ENCODE data around the gene DNTT.

The DNTT gene

DNA sequence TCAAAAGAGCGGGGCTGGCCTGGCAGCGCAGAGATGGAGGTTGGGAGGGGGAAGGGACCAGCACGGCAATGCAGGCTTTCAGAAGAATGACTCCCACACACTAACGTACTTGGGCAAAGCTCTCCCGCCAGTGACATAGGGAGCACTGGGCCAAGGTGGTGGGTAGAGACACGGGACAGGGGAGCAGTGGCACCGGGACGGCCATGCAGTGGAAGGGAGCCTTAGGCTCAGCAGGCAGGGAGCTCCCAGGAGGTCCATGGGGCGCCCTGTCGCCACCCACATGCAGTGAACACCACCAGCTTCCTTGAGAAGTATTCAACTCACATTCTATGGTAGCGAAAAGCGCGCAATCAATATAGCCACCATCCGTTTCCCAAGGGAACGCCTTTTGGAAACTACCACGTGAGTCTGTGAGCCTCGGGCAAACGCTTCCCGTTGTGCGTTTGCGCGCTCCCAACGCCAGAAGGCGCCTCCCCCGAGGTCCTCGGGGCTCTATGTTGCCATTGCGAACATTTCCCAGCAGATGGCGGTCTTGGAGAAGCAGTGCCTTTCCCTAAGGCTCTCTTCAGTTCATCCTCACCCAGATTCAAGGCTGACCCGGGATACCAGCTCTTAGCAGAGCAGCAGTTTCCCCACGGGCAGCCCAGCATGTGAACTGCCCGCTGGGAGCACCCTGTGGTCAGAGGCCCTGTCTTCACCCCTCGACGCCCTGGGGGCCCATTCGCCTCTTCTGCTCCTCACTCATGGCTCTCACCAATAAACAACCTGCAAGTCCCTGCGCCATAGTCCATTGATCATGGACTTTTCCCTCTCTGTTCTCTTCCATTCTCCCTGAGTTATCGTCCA, 71.0 kb downstream of the DNTT start (continued):
- TF ChIP-seq, protein P1, sequence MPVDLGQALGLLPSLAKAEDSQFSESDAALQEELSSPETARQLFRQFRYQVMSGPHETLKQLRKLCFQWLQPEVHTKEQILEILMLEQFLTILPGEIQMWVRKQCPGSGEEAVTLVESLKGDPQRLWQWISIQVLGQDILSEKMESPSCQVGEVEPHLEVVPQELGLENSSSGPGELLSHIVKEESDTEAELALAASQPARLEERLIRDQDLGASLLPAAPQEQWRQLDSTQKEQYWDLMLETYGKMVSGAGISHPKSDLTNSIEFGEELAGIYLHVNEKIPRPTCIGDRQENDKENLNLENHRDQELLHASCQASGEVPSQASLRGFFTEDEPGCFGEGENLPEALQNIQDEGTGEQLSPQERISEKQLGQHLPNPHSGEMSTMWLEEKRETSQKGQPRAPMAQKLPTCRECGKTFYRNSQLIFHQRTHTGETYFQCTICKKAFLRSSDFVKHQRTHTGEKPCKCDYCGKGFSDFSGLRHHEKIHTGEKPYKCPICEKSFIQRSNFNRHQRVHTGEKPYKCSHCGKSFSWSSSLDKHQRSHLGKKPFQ (tag by site-specific recombination; IDR thresholded peaks at IDR 0.05): no peak
- TF ChIP-seq, protein P2, sequence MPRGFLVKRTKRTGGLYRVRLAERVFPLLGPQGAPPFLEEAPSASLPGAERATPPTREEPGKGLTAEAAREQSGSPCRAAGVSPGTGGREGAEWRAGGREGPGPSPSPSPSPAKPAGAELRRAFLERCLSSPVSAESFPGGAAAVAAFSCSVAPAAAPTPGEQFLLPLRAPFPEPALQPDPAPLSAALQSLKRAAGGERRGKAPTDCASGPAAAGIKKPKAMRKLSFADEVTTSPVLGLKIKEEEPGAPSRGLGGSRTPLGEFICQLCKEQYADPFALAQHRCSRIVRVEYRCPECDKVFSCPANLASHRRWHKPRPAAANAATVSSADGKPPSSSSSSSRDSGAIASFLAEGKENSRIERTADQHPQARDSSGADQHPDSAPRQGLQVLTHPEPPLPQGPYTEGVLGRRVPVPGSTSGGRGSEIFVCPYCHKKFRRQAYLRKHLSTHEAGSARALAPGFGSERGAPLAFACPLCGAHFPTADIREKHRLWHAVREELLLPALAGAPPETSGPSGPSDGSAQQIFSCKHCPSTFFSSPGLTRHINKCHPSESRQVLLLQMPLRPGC (tag by site-specific recombination; IDR thresholded peaks at IDR 0.05): no peak
- TF ChIP-seq ZXDB (tag by site-specific recombination; IDR thresholded peaks at IDR 0.05) (peak; percentile 43; the same call in 1 of the 2 replicates), SCRT2 (tag by site-specific recombination; IDR thresholded peaks at IDR 0.05) (no peak), ZBTB48 (tag by site-specific recombination; IDR thresholded peaks at IDR 0.05) (0 out of 2 replicates have a peak, but pooled peaks have one; percentile 53), ZNF10 (tag by site-specific recombination; IDR thresholded peaks at IDR 0.05) (no peak), ZNF112 (tag by site-specific recombination; IDR thresholded peaks at IDR 0.05) (no peak), ZNF654 (tag by site-specific recombination; IDR thresholded peaks at IDR 0.05; ENCODE audit: low read depth) (peak; percentile 100), ZNF701 (tag by site-specific recombination; IDR thresholded peaks at IDR 0.05) (no peak), ZNF473 (tag by site-specific recombination; IDR thresholded peaks at IDR 0.05) (no peak), ZSCAN16 (tag by site-specific recombination; IDR thresholded peaks at IDR 0.05) (no peak), ZNF24 (tag by site-specific recombination; IDR thresholded peaks at IDR 0.05) (no peak), ZNF510 (tag by site-specific recombination; IDR thresholded peaks at IDR 0.05; ENCODE audit: insufficient replicate concordance) (no peak), PRDM1 (tag by site-specific recombination; IDR thresholded peaks at IDR 0.05) (no peak), ZNF830 (tag by site-specific recombination; IDR thresholded peaks at IDR 0.05; ENCODE audit: low read depth) (no peak), ZNF48 (tag by site-specific recombination; IDR thresholded peaks at IDR 0.05) (no peak), ZNF416 (tag by site-specific recombination; IDR thresholded peaks at IDR 0.05) (no peak), REPIN1 (tag by site-specific recombination; IDR thresholded peaks at IDR 0.05; ENCODE audit: low read depth) (no peak), ZNF596 (tag by site-specific recombination; IDR thresholded peaks at IDR 0.05) (no peak), ZNF302 (tag by site-specific recombination; IDR thresholded peaks at IDR 0.05; ENCODE audit: low read depth) (no peak), ZNF423 (tag by site-specific recombination; IDR thresholded peaks at IDR 0.05) (peak; percentile 37), KLF10 (tag by site-specific recombination; IDR thresholded peaks at IDR 0.05) (no peak), ZNF629 (tag by site-specific recombination; IDR thresholded peaks at IDR 0.05) (peak; percentile 30; the same call in 1 of the 2 replicates), SP7 (tag by site-specific recombination; IDR thresholded peaks at IDR 0.05) (peak; percentile 55)
- TF ChIP-seq, protein P3, sequence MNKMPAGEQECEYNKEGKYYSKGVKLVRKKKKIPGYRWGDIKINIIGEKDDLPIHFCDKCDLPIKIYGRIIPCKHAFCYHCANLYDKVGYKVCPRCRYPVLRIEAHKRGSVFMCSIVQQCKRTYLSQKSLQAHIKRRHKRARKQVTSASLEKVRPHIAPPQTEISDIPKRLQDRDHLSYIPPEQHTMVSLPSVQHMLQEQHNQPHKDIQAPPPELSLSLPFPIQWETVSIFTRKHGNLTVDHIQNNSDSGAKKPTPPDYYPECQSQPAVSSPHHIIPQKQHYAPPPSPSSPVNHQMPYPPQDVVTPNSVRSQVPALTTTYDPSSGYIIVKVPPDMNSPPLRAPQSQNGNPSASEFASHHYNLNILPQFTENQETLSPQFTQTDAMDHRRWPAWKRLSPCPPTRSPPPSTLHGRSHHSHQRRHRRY (tag by site-specific recombination; IDR thresholded peaks at IDR 0.05): no peak
- TF ChIP-seq, protein P4, sequence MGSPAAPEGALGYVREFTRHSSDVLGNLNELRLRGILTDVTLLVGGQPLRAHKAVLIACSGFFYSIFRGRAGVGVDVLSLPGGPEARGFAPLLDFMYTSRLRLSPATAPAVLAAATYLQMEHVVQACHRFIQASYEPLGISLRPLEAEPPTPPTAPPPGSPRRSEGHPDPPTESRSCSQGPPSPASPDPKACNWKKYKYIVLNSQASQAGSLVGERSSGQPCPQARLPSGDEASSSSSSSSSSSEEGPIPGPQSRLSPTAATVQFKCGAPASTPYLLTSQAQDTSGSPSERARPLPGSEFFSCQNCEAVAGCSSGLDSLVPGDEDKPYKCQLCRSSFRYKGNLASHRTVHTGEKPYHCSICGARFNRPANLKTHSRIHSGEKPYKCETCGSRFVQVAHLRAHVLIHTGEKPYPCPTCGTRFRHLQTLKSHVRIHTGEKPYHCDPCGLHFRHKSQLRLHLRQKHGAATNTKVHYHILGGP (tag by site-specific recombination; IDR thresholded peaks at IDR 0.05): no peak
- TF ChIP-seq, protein P5, sequence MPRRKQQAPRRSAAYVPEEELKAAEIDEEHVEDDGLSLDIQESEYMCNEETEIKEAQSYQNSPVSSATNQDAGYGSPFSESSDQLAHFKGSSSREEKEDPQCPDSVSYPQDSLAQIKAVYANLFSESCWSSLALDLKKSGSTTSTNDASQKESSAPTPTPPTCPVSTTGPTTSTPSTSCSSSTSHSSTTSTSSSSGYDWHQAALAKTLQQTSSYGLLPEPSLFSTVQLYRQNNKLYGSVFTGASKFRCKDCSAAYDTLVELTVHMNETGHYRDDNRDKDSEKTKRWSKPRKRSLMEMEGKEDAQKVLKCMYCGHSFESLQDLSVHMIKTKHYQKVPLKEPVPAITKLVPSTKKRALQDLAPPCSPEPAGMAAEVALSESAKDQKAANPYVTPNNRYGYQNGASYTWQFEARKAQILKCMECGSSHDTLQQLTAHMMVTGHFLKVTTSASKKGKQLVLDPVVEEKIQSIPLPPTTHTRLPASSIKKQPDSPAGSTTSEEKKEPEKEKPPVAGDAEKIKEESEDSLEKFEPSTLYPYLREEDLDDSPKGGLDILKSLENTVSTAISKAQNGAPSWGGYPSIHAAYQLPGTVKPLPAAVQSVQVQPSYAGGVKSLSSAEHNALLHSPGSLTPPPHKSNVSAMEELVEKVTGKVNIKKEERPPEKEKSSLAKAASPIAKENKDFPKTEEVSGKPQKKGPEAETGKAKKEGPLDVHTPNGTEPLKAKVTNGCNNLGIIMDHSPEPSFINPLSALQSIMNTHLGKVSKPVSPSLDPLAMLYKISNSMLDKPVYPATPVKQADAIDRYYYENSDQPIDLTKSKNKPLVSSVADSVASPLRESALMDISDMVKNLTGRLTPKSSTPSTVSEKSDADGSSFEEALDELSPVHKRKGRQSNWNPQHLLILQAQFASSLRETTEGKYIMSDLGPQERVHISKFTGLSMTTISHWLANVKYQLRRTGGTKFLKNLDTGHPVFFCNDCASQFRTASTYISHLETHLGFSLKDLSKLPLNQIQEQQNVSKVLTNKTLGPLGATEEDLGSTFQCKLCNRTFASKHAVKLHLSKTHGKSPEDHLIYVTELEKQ (tag by site-specific recombination; IDR thresholded peaks at IDR 0.05; ENCODE audit: borderline replicate concordance): no peak
- TF ChIP-seq, protein P6, sequence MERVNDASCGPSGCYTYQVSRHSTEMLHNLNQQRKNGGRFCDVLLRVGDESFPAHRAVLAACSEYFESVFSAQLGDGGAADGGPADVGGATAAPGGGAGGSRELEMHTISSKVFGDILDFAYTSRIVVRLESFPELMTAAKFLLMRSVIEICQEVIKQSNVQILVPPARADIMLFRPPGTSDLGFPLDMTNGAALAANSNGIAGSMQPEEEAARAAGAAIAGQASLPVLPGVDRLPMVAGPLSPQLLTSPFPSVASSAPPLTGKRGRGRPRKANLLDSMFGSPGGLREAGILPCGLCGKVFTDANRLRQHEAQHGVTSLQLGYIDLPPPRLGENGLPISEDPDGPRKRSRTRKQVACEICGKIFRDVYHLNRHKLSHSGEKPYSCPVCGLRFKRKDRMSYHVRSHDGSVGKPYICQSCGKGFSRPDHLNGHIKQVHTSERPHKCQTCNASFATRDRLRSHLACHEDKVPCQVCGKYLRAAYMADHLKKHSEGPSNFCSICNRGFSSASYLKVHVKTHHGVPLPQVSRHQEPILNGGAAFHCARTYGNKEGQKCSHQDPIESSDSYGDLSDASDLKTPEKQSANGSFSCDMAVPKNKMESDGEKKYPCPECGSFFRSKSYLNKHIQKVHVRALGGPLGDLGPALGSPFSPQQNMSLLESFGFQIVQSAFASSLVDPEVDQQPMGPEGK (tag by site-specific recombination; IDR thresholded peaks at IDR 0.05): no peak

Data from HEK293 (cell line).